Measurements from ENCODE around the gene TAF1. TPM values are rescaled to one million over a fixed set of nuclear protein-coding genes. Genes with fewer than 3 reads are reported as not detected.

The TAF1 gene
- polyA plus RNA-seq, 1 donor from 2014 or later = 29.5 TPM

GRCh38 chrX:71454222-71454621, 88.1 kb downstream of the TAF1 start:
- Histone ChIP-seq H3K9ac (ENCODE audit: low read length) (no peak overlapping the region), H3K4me2 (ENCODE audit: low read length) (no peak overlapping the region), H3K9me3 (ENCODE audit: low read length) (no peaks in the 10 kb centered on the region), H4K20me1 (ENCODE audit: insufficient read depth) (no peaks in the 10 kb centered on the region), H3K9me2 (ENCODE audit: insufficient read depth, low read length) (no peaks in the 10 kb centered on the region), H3K27ac (ENCODE audit: low read length) (no peak overlapping the region), H3K27me3 (ENCODE audit: insufficient read depth, low read depth, low read length) (no peaks in the 10 kb centered on the region), H2AFZ (ENCODE audit: low read depth, low read length) (no peak overlapping the region), H3F3A (ENCODE audit: insufficient read depth, low read length, poor library complexity, severe bottlenecking) (no peaks in the 10 kb centered on the region), H3K79me2 (replicated peaks; ENCODE audit: insufficient read depth, low read length) (no peaks in the 10 kb centered on the region), H3K4me3 (ENCODE audit: low read length) (no peak overlapping the region), H3K36me3 (ENCODE audit: insufficient read depth, low read length) (no peaks in the 10 kb centered on the region)
- no peak for TF ChIP-seq TAF1 (IDR thresholded peaks at IDR 0.05; ENCODE audit: low read depth)
- no peak for TF ChIP-seq SMC3 (conservative IDR thresholded peaks at IDR 0.05; ENCODE audit: poor library complexity)
- no peak for TF ChIP-seq POLR2AphosphoS5 (IDR thresholded peaks at IDR 0.05)
- no peak for TF ChIP-seq RAD21 (conservative IDR thresholded peaks at IDR 0.05)

DNA sequence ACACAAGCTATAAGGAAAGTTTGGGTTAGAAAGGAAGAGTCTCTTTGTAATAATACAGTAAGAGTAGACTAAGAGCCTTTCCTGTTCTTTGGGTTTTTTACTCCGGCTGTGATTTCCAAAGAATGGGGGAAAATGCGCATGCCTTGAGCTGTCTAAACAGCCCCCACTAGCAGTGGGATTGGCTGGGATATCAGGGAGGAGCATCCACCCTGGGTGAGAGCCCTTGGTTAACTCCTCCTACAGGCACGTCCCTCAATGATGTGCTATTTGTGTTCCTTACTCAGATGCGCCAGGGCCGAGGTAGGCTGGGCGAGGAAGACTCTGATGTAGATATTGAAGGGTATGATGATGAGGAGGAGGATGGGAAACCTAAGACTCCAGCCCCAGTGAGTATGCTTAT, 92.7 kb downstream of the TAF1 start:
- Histone ChIP-seq H3K4me3 (ENCODE audit: low read length) (no peak overlapping the region), H3K9me3 (ENCODE audit: low read length) (no peaks in the 10 kb centered on the region)
- TF ChIP-seq SMC3 (conservative IDR thresholded peaks at IDR 0.05; ENCODE audit: poor library complexity) (no peak), EP300 (conservative IDR thresholded peaks at IDR 0.05; ENCODE audit: poor library complexity, severe bottlenecking) (no peak), POLR2AphosphoS5 (IDR thresholded peaks at IDR 0.05) (no peak)
- TF ChIP-seq, protein P1, sequence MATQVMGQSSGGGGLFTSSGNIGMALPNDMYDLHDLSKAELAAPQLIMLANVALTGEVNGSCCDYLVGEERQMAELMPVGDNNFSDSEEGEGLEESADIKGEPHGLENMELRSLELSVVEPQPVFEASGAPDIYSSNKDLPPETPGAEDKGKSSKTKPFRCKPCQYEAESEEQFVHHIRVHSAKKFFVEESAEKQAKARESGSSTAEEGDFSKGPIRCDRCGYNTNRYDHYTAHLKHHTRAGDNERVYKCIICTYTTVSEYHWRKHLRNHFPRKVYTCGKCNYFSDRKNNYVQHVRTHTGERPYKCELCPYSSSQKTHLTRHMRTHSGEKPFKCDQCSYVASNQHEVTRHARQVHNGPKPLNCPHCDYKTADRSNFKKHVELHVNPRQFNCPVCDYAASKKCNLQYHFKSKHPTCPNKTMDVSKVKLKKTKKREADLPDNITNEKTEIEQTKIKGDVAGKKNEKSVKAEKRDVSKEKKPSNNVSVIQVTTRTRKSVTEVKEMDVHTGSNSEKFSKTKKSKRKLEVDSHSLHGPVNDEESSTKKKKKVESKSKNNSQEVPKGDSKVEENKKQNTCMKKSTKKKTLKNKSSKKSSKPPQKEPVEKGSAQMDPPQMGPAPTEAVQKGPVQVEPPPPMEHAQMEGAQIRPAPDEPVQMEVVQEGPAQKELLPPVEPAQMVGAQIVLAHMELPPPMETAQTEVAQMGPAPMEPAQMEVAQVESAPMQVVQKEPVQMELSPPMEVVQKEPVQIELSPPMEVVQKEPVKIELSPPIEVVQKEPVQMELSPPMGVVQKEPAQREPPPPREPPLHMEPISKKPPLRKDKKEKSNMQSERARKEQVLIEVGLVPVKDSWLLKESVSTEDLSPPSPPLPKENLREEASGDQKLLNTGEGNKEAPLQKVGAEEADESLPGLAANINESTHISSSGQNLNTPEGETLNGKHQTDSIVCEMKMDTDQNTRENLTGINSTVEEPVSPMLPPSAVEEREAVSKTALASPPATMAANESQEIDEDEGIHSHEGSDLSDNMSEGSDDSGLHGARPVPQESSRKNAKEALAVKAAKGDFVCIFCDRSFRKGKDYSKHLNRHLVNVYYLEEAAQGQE (IDR thresholded peaks at IDR 0.05; ENCODE audit: borderline replicate concordance) = no peak

GRCh38 chrX:71464968-71465367, 98.8 kb downstream of the TAF1 start:
- H2AFZ ChIP-seq (ENCODE audit: low read depth, low read length) = no peak overlapping the region
- no peak overlapping the region for H3K4me3 ChIP-seq (ENCODE audit: low read length)
- no peak overlapping the region for H3K4me2 ChIP-seq (ENCODE audit: low read length)
- TF ChIP-seq EZH2 (IDR thresholded peaks at IDR 0.05; ENCODE audit: borderline replicate concordance, insufficient read depth, low read length, poor library complexity, severe bottlenecking) = no peak
- no peak for TF ChIP-seq SMC3 (conservative IDR thresholded peaks at IDR 0.05; ENCODE audit: poor library complexity)
- TF ChIP-seq, protein P1 (IDR thresholded peaks at IDR 0.05; ENCODE audit: borderline replicate concordance) = no peak
- no peak for TF ChIP-seq MXI1 (conservative IDR thresholded peaks at IDR 0.05; ENCODE audit: poor library complexity, severe bottlenecking)
- no peak for TF ChIP-seq POLR2AphosphoS5 (IDR thresholded peaks at IDR 0.05)
- TF ChIP-seq RAD21 (conservative IDR thresholded peaks at IDR 0.05) = no peak
- no peak for TF ChIP-seq TAF1 (IDR thresholded peaks at IDR 0.05; ENCODE audit: low read depth)
- no peaks in the 10 kb centered on the region for H3K79me2 ChIP-seq (replicated peaks; ENCODE audit: insufficient read depth, low read length)
- H3K9me2 ChIP-seq (ENCODE audit: insufficient read depth, low read length) = no peaks in the 10 kb centered on the region
- no peaks in the 10 kb centered on the region for H3K9me3 ChIP-seq (ENCODE audit: low read length)
- no peak overlapping the region for H3K9ac ChIP-seq (ENCODE audit: low read length)
- no peaks in the 10 kb centered on the region for H3K36me3 ChIP-seq (ENCODE audit: insufficient read depth, low read length)
- H3F3A ChIP-seq (ENCODE audit: insufficient read depth, low read length, poor library complexity, severe bottlenecking) = no peaks in the 10 kb centered on the region
- no peaks in the 10 kb centered on the region for H4K20me1 ChIP-seq (ENCODE audit: insufficient read depth)
- no peaks in the 10 kb centered on the region for H3K27me3 ChIP-seq (ENCODE audit: insufficient read depth, low read depth, low read length)
- no peak overlapping the region for H3K27ac ChIP-seq (ENCODE audit: low read length)

More for the DNA sequence above, 92.7 kb downstream of the TAF1 start:
- Histone ChIP-seq H3K4me2 (ENCODE audit: low read length) (no peak overlapping the region), H2AFZ (ENCODE audit: low read depth, low read length) (no peak overlapping the region), H3F3A (ENCODE audit: insufficient read depth, low read length, poor library complexity, severe bottlenecking) (no peaks in the 10 kb centered on the region), H3K9me2 (ENCODE audit: insufficient read depth, low read length) (no peaks in the 10 kb centered on the region), H3K79me2 (replicated peaks; ENCODE audit: insufficient read depth, low read length) (no peaks in the 10 kb centered on the region), H3K9ac (ENCODE audit: low read length) (no peak overlapping the region), H3K27ac (ENCODE audit: low read length) (no peak overlapping the region), H4K20me1 (ENCODE audit: insufficient read depth) (no peaks in the 10 kb centered on the region), H3K27me3 (ENCODE audit: insufficient read depth, low read depth, low read length) (no peaks in the 10 kb centered on the region), H3K36me3 (ENCODE audit: insufficient read depth, low read length) (no peaks in the 10 kb centered on the region)

All from neural cell (in vitro differentiated cells).